Stimulated activated CD4-positive, alpha-beta T cell treated with anti-CD3 and anti-CD28 coated beads, Interleukin-1b, Interleukin-23, amount 100 ng/mL, for 1 hour (primary cell): Measurements from ENCODE around the gene RNF41.

ENCODE experiments used
- DNase-seq, 2 donors: peaks; one replicate each; pipeline ENCODE4 v3.0.0-alpha.2; 2020; ENCODE audit warnings: low read depth in 2 of 2

The RNF41 gene

DNA sequence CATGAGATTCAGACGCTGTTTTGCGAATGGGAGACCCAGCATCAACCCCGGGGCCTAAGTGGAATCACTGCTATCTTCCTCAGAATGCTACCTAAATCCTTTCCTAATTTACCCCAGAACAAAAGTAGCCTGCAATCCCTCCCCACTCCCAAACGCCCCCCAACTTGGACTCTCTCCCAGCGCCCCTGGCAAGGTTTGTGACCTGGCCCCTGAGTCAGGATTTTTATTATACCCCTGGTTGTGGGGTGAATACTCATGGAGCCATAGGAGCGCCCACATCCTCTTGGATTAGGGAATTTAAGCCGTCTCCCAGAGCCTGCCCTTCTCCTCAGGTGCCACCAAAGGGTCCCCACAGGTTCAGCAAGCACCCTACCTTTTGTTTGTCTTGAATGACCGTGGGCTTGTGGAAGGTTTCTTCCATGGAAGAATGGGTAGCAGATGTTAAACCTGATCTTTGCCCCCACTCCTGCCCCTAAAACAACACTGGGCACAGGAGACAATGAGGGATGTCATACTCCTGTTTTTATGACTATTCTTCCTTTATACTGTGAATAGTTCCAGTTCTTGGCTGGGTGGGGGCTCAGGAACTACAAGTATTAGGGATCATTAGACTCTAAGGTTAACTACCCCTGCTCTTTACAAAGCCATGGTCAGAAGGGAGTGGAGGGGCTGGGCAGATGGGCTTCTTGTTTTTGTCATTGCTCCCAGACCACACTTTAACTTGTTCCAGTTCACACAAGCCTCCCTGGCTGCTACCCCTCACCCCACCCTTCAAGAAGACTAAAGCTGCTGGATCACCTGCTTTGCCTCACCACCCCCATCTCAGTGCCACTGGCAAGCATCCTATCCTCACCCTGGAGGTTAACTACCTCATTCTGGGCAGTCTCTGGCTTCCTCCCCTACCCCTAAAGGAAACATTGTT, 68.7 kb downstream of the RNF41 start:
- DNase-seq = no peak
